Activated CD4-positive, alpha-beta T cell treated with anti-CD3 and anti-CD28 coated beads for 24 hours (primary cell): ENCODE results near the gene MYH7.

Experiments
- DNase-seq, 2 donors: peaks; one replicate each; pipeline ENCODE4 v3.0.0-alpha.2; 2020; ENCODE audit warnings: low read depth in 2 of 2

The MYH7 gene

DNA sequence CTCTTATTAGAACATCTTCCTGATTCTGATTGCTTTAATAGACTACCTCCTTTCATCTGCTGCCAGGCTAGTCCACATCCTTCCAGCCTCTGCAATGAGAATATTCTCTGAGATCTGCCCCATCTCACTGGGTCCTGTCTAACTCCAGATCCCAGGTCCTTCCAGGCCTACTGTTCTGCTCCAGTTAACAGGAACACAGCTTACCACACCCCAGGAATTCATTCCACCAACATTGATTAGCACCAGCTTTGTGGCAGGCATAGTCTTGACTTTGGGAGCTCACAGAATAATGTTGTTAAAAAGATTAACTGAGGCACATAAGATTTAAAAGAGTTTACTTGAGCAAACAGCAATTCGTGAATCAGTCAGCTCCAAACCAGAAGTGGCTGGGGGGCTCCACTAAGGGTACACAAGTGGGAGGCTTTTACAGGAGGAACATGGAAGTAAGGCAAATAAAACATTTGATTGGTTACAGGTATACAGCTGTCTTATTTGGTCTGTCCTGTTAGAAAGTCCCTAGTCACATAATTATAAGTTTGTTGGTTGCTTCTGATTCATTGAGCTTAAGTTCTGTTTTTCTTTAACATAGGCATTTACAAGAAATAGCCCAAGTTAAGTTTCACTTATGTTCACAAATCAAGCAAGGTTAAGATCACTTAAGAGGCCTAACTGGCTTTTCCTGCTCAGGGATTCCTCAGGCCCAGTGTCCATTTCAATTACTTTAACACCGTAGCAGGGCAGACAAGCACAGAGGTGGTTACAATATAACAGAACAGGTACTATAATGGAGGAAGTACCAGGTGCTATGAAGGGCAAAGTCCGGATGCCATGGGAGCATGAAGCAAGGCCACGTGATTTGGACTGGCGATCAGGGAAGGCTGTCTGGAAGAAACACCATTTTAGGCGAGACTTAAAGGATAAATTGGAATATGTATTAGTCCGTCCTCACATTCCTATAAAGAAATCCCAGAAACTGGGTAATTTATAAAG, 12.2 kb upstream of the MYH7 start:
- DNase-seq: no peak

DNA sequence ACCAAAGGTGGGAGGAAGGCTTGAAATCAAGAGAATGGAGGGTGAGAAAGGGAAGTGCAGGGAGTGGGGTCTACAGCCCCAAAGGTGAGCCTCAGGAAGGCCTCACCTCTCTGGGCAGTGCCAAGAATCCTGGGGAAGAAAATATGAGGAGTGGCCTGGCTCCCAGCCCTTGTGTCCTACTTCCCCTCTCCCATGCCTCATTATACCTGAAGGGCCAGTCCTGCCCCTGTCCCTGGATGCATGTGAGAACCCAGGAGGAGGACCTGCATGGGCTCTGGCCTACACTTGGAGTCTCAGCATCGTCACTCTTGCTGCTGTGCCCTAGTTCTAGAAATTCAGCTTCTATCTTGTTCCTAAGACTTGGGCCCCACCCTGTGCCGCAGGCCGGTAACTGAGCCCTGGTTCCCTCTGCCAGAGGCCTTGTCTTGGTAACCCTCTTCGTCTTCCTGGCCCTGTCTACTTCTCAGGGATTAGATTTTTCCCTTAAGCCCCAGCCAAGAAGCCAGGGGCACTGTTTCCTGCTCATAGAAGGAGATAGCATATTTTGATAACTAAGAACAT, 10.9 kb upstream of the MYH7 start:
- DNase-seq: no peak

DNA sequence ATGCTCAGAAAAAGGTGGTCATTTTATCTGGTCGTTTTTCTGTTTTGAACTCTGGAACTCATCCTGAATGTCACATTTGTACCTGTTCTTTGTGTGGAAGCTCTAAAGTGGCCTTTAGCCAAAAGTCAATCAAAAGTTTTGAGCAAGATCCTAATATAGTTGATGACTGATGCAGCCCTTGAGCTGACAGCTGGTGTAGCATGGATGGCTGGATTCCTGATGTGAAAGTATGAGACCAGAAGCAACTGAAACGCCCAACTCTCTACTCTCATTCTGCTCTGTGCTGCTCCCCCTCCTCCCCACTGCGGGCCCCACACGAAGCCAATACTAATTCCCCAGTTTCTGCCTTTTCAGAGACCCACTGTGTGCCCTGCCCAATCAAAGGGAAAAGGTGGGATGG, 10.3 kb upstream of the MYH7 start:
- no peak for DNase-seq

DNA sequence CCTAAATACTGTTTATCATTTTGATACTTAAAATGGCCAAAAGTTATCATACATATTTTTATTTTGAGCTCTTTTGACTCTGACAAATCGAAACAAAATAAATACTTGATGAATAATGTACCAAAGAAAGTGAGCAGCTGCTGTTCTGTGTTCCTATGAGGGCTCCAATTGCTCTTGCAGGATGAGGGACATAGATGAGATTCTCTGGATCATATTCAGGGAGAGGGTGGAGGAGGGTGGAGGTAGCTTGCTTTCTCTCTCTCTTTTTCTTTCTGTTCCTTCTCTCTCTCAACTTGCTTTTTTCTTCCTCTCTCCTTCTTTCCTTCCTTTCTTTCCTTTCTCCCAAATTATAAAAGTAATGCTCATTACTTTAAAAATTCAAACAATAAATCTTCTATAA, 8.9 kb upstream of the MYH7 start:
- no peak for DNase-seq

DNA sequence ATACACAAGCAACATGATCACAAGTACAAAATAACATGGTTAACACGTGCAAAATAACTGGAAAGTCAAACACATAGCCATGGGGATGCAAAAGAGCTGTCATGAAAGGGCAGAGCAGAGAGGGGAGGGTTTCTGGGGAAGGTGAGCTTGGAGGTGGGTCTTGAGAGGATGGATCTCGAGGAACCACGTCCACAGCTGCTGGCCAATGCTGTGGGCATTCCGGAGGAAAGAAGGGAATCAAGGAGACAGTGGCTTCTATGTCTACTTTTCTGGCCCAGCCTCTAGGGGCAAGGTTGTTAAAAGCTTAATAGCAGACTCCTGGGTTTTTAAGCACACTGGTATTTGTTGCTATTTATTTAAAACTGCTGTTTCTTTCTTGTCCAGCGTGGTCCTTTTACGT, 8.4 kb upstream of the MYH7 start:
- DNase-seq: no peak

DNA sequence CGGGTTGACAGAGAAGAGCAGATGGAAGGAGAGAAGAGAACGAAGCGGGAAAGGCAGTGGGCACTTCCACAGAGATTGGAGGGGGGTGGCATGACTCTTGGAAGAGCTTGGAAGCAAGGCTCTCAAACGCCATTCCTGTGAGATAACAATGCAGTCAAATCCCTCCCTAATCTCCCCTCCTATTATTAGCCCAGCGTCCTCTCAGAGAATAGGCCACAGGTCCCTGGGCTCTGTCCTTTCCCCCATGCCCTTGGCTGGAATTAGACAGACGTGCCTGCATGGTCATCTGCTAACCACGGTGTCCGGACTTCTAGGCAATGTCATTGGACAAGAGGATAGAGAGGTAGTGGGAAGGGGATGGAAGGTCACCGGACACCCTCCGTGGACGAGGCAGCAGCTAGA, 8.0 kb upstream of the MYH7 start:
- DNase-seq: no peak

DNA sequence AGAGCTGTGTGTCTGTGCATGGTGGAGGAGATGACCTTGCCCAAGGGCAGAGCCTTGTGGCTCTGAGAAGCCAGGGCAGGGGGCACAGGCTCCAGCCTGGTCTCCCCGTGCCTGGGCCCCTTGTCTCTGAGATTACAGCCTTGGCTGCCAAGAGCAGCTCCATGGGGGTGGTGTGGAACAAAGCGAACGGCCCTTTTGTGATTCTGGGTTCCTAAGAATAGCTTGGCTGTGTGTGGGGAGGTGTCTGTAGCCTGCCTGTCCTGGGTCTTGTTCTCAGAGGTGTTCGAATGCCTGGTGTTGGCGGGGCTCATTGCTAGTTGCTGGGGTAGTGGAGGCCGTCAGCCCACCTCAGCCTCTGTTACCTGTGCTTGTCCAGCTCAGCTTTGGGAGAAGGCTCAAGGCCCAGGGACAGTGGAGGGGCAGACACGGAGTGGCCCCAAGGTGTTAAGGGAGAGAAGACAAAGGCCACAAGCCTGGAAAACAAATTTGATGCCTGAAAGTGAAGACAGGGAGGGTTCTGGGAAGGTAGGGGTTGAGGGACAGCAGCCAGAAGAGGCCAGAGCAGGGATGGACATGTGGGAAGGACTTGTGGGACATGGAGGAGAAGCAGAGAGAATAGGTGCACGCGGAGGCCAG, 7.4 kb upstream of the MYH7 start:
- DNase-seq: no peak

DNA sequence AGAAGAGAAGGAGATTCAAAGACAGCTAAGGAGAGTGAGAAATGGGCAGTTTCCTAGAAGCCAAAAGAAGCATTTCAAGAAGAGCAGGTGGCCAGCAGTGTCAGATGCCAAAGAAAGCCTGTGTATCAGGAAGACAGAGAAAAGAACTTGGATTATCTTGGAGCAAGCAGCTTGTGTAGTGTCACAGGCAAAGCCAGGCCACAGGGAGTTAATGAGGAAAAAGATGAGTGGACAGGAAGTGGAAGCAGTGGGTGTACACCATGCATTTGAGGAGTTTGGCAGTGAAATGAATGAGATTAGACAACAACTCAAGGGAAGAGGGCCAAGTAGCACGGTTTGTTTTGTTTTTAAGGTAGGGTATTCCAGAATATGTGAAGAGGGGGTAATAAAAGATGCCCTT, 5.6 kb upstream of the MYH7 start:
- no peak for DNase-seq

DNA sequence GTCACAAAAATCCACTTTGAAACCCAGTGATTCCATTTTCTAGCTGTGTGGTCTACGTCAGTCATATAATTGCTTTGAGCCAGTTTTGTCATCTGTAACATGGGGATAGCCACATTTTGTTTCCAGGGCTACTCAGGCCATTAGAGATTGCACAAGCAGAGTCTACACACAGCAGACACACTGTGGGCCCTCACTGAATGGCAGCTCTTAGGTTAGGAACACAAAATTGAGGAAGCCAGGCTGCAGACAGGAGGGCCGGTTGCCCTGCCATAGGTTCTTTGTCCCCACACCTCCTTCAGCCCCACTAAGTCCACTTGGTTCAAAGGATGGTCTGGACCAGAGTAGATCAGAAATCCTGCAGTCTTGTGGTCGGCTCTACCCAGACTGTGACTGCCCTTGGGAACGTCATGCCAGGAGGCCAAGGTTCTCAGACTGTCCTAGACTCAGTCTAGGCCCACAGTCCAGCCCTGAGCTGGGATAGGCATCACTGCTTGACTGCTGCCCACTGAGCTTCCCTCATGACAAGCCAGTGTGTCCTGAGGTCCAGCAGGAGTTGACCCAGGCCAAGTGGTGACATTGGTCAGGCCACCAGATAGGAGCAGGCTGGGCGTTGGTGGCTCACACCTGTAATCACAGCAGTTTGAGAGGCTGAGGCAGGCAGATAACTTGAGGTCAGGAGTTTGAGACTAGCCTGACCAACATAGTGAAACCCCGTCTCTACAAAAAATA, 3.8 kb upstream of the MYH7 start:
- no peak for DNase-seq

DNA sequence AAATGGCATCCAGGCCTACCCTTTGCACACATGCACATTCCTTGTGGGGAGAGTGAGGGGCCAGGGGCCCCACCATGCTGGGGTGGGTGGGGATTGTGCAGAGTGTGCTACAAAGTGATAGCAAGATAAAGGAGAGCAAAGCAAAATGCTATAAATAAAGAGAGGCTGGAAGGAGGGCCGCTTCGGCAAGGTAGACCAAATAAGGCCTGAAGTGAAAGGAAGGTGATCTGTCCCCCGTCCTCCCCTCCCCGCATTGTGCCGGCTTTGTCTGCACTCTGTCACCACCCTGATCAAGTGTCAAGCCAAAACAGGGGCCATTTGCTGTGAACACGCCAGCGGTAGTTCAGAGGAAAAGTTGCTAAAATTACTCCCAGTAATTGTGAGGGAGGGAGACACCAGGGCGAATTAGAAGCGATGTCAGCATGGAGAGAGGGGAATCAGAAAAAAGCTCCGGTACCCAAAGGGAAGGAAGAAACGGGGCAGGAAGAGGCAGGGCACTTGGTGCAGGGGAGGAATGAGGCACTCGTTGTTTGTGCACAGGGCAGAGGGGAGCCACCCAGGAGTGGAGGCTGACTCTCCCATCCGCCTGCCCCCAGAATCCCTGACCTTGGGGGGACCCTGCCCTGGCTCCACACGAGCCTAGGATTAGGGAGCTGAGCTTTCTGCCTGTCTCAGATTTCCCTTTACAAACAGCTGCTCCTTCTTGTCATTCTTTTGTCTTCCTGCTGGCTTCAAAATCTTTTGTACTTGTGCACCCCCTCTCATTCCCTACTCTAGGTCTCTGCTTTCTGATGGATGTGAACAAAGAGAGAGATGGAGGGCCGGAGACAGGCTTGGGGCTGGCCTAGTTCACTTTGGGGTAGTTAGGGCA, 2.9 kb upstream of the MYH7 start:
- no peak for DNase-seq

DNA sequence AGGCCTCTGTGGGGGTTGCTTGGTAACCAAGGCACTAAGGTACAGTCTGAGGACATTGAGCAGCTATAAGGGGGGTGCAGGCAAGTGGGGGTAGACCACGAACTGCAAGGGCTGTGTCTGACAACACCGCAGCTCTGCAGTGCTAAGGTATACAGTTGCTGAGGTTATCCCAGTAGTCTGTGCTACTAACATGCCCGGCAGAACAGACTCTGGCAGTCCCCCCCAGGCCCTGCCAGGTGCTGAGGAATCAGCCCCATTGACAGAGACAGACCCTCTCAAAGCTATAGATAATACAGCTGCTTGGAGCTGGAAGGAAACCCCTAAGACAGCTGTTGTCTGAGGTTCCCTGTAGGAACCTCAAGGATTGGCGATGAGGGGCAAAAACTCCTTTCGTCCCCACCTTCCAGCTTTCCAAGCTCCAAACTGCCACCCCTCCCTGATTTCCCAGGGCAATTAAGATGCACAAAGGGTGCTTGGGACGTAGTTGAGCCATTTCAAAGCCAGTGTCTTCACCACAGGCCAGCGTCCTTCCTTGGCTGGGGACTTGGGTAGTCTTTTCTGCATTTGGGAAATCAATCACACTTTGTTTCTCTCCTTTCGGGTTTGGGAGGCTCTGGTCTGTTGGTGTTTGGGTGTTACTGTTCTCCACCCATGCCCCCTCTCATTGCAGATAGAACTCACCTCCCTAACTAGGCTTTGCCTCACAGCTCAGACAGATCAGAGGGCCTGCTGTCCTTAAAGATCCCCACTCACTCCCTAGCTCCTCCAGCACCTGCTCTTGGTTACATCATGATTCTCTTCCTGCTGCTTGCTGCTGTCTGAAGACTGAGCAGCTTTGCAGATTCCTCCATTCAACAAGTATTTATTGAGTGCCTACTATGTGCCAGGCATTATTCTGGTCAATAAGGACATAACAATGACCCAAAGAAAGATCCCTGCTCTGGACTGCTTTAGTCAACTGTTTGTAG, 2.0 kb upstream of the MYH7 start:
- no peak for DNase-seq

DNA sequence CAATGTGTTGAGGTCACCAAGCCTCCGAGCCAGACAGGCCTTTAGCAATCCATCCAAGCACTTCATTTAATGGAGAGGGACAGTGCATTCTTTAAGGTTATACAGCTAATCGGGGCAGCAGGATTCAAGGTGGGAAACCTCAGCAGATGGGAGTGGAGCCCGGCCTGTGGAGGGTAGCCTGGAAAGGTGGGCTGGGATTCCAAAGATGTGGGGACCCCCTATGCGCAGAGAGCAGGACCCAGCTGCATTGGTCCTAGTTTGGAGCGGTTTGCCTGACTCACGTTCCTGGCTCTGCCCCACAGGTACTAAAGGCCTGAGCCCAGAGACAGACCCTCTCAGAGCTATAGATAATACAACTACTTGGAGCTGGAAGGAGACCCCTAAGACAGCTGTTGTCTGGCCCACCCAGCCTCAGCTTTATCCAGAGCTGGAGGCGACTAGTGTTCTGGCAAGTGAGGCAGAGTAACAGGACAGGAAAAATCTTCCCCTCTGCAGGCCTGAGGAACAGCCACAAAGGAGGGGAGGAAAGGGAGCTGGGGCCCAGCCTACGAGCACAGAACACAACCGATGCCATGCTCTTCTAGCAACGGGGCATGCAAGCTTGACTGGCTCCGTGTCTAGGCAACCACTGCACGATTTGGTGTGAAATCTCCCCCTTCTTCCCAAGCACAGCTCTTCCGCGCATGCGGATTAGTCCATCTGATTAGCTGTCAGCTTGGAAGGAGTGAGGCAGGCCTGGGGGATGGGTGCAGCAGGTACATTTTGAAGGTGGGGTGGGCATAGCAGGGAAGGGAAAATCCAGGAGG, 1.1 kb upstream of the MYH7 start:
- no peak for DNase-seq

DNA sequence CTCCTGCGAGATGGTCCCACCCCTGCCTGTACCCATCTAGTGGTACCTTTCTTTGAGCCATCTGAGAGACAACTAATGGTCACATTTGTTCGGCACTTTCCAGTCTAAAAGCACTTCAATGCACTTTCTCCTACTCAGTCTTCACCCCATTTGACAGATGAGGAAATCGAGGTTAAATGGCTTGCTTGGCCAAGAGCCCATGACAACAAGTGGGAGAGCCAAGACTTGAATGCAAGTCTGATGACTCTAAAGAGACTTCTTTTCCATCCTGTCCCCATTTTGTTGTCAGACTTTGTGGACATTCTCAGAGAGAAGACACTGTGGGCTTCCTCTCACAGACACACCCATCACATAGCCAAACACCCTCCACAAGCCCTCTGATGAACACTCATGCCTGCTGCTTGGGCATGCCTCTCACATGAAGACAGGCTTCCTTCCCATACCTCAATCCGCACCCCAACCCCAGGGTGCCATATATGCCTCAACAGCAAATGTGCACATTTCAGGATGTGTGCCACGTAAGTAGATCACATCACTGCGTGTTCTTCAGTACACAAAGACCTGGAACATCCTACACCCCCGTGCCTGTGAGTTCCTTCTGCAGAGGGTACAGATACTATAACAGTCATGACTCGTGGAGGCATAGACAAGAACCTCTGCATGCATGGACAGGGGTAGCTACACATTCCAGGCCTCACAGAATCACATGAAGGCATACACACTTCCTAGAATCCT, 805 bp downstream of the MYH7 start:
- no peak for DNase-seq

DNA sequence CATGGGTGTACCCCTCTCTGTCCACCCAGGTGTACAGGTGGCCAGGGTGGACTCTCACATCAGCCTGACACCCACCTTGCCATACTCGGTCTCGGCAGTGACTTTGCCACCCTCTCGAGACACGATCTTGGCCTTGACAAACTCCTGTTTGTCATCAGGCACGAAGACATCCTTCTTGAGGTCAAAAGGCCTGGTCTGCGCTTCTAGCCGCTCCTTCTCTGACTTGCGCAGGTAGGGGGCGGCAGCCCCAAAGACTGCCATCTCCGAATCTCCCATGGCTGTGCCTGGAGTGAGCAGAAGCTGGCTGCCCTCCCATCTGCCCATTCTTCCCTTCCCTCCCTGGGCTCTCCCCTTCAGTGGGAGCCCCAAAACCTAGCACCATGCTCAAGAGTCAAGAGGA, 2.0 kb downstream of the MYH7 start:
- no peak for DNase-seq

DNA sequence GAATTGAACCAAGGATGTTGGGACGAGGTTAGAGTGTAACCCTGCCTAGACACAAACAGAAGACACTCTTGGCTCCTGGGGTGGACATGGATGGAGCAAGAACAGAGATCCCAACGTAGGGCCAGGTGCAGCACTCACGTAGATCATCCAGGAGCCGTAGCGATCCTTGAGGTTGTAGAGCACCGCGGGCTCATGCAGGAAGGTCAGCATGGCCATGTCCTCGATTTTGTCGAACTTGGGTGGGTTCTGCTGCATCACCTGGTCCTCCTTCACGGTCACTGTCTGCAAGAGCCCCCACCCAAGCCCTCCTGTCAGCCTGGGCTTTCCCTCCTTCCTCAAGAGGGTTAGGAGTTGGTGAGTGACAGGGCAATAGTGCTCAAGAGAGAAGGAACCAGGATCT, 2.5 kb downstream of the MYH7 start:
- no peak for DNase-seq

DNA sequence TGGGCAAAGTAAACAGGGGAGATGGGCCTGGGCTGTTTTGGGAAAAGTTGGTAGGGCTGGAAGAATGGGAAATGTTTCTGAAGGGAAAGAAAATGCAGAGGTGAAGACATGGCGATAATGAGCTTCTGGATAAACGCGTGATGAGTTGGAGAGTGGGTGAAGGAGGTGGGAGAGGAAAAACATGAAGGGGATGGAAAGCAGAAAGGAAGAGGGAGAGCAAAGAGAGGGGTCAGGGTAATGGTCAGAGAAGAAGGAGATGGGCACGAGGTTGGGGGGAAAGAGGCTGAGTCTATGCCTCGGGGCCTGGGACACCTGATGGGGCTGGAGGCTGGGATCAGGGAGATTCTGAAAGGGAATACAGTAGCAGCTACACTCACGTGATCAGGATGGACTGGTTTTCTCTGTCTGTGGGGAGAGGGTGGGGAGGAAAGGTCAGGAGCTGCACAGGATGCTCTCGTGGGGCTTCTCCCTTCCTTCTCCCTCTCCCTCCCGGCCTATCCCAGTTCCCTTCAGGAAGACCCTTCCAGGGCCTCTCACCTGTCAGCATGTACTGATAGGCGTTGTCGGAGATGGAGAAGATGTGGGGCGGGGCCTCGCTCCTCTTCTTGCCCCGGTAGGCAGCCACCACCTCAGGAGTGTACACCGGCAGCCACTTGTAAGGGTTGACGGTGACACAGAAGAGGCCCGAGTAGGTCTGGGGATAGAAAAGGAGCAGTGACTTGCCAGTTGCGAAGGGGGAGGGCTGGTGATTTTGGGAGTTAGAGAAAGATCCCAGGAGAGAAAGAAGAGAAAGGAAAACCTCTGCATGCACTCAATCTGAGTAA, 3.1 kb downstream of the MYH7 start:
- DNase-seq: no peak

DNA sequence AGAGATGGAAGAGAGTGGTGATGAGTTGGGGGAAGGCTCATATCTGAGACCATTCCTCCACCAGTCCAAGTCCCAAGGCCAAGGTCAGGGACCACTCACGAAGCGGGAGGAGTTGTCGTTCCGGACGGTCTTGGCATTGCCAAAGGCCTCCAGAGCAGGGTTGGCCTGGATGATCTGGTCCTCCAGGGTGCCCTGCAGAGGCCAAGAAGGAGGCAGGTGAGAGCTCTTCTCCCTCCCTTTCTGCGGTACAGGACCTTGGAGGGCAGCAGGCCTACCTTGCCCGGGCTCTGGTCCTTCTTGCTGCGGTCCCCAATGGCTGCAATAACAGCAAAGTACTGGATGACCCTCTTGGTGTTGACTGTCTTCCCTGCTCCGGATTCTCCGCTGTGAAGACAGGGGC, 4.0 kb downstream of the MYH7 start:
- DNase-seq: no peak

DNA sequence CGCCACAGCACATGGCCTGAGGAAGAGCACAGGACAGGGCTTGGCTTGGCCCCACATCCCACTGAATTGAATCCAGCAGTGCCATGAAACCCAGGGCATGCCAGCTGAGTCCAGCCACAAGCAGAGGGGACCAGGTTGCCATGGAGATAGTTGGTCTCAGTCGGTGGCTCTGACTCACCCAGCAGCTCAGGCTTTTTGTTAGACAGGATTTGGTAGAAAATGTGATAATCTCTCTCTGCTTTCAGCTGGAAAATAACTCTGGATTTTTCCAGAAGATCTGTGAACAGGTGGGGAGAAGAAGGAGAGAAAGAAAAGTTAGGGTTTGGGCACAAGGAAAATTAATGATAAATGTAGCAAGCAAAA, 4.8 kb downstream of the MYH7 start:
- DNase-seq: no peak
